NCI-H510A (cell line): ENCODE results near the gene CNTFR.

Experiments
- DNase-seq: peaks from one replicate; lab custom pipeline; 2025; lab: John Stamatoyannopoulos, UW

Gene CNTFR

DNA sequence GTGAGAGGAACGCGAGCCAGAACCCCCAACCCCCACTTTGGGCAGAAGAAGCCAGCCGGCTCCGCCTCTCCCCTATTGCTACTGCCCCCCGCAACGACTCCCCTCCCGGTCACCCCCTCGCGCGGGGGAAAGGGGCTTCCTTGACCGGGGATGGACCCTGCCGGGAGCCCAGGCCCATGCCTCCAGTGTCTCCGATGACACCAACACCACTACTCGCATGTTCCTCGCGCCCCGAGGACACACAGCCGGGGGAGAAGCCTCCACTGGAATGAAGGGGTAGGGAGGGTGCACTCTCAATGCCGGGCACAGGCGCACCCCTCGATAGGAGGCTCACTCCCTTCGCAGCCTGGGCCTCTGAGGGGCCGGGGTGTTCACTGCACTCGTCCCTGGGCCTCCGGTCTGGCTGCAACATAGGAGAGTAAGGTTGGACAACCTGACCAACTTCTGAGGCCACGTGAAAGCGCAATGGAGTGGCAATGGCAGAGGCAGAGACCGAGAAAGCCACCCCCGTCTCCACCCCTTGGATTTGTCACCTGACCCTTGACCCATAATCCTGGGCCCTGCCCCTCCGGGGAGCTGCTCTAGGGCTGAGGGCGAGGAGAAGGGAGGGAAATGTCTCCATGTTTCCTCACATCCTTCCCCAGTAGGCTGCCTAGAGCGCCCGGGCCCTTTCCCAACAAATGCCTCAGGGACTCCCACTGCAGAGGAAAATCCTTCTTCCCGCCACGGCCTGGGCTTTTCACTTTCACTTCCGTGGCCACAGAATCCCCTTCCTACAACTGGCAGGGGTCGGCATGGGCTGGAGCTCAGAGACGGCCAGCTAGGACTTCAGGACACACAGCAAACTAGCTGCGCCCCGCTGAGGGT, 1.1 kb upstream of the CNTFR start:
- no peak for DNase-seq

GRCh38 chr9:34588671-34589635, 571 bp downstream of the CNTFR start:
- DNase-seq = no peak

DNA sequence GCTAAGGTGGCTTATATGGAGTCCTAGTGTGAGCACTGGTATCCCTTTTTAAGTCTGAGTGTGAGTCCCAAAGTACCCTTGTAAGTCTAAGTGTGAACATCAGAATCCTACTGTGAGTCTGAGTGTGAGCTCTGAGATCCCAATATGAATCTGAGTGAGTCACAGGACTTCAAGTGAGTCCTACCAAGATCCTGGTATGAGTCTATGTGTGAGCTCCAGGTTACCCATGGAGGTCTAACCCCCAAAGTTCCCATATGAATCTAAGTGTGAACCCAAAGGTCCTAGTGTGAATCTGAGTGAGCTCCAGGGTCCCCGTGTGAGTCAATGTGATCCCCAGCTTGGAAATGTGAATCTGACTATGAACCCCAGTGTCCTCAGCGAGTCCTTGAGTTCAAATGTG, 2.3 kb downstream of the CNTFR start:
- no peak for DNase-seq

GRCh38 chr9:34585946-34586669, 3.4 kb downstream of the CNTFR start:
- DNase-seq = no peak

- DNase-seq = no peak
Observed at GRCh38 chr9:34584970-34585369, 4.6 kb downstream of the CNTFR start.

DNA sequence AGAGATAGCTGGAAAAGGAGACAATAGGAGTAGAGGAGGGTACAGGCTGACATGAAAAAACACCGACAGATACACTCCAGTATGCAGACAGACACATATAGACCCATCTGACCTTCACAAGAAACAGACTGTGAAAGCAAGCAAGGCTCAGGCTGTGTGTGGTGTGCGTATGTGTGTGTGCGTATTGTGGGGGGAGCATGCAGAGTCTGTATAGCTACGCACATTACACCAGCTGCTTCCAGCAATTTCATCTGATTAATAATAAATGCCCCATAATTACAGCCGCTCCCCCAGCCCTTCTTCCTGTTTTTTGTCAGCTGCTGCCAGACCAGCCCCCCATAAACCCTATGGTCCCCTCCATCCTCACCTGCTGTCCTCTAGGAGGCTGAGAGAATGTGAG, 6.7 kb downstream of the CNTFR start:
- DNase-seq = no peak

DNA sequence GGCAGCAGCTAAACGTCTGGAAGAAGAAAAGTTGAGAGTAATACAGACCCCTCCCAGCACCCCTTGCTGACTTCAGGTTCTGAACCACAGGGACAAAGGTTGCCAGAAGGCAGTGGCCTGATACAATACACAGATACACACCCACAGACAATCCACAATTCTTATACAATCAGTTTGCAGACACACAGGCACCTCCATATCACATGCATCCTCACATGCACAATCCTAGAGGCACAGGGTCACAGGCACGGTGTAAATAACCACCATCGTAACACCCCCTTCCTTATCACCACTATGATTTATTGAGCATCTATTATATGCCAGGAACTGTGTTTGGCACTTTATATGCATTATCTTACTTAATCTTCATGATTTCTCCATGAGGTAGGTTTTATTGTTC, 8.2 kb downstream of the CNTFR start:
- DNase-seq = no peak

- DNase-seq = no peak
Observed at GRCh38 chr9:34580358-34580757, 9.2 kb downstream of the CNTFR start.

DNA sequence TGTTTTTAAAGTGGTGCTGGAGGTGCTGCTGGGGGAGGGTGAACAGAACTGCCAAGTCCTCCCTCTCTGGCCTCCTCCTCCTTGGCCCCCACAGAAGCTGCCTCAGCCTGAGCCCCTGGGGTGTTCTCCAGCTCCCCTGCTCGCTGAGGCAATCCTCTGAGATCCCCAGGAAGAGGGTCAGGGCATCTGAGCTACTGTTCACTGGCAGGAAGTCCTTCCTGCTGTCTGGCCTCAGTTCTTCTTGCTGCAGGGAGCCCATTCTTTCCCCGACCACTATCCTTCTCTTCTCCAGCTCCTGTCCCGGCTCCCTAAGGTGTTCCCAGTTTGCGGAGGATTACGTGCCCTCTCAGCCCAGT, 9.7 kb downstream of the CNTFR start:
- DNase-seq = no peak

- DNase-seq = no peak
Observed at GRCh38 chr9:34579104-34579807, 10.3 kb downstream of the CNTFR start.

DNA sequence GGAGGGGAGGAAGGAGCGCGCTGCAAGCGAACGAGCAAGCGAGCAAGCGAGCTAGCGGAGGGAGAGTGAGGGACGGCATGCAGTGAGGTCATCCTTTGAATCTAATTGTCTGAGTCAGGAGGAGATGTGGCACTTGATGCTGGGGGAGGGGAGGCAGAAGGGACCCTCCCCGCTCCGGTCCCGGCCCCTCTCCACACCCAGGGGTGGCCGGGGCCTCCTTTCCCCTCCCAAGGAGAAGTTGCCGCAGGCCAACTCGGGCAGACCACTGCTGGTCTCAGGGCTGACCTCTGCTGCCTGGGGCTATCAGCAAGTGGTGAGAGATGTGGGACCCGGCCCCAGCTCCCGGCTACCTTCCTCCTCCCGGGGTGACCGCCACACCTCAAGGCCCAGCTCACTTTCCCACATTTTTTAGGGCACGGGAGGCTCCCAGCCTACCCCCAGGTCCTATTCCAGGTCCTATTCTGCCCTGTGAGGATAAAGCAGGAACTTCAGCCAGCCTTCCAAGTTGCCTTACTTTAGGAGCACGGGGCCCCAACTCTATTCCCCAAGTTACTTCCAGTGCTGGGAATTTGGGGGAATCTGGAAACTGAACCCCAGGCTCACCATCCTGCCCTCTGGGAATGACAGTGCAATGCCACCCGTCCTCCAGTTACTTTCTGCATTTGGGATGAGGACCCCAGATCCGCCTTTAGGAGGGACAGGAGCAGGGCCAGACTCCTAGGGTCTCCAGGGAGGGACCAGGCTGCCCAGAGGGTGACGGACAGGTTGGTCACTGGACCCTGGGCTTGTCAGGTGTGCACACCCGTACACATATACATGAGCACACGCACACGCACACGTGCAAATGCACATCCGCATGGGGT, 11.1 kb downstream of the CNTFR start:
- DNase-seq = no peak

DNA sequence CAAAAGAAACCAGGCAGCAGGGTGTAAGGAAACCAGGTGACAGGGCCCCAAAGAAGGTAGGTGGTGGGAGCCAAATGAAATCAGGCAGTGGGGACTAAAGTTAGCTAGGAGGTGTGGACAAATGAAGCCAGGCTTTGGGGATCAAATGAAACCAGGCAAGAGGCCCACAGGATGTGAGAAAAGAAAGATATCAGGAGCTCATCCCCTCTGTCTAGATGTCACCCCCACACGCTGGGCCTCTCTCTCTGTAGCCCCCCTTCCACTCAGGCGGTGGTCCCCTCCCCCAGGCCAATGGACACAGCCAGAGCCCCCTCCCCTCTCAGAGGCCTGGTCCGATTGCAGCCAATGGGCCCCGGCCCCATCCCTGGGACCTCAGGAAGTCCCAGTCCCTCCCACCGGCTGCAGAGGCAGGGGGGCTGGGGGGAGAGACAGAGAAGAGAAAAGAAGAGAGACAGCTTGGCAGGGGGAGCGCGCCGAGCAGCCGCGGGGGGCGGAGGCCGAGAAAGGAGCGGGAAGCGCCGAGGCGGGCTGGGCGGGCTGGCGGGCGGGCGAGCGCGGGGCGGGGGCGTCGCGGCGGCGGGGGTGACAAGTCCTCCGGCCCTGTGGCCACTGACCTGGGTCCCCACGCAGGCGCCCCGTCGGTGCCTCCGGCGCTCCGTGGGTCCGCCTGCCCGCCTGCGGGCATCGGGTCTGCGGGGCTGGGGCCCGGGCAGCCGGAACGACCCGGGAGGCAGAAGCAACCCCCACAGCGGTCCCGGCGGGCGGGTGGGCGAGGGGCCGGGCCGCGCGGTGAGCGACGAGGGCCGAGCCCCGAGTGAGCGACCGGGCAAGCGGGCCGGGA, 11.9 kb downstream of the CNTFR start:
- DNase-seq = no peak

DNA sequence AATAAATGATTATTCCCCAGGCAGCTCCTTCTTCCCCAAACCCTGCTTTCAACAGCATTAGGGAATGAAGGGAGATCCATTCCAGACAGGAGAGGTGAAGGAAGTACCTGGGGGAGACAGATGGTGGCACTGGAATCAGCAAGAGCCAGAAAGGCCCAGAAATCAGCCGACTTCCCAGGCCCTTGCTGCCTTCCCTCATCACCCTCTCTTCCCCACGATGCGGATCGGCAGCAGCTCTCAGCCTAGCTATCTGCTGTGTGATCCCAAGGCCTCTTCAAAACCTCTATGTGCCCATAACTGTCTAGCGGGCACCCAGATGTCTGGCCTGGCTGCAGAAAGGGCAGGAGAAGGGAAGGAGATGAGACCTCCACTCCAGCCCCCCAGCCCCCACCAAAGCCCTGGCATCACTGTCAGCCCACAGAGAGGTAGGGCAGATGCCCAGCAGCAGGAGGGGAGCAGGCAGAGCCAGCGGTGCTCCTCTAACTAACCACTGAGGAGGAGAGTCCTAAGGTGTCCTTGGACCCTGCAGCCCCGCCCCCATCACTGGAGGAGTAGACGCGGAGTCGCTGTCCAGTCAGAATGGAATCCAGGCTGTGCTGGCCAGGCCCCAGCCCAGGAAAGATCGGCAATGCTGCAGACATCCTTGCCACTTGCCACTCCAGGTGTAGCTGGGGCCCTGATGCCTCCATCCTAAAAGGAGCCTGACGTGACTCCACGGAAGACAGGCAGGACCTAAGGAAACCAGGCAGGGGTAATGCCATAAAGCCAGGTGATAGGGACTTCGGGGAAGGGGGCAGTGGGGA, 12.7 kb downstream of the CNTFR start:
- no peak for DNase-seq

- DNase-seq = no peak
Observed at GRCh38 chr9:34575862-34576596, 13.5 kb downstream of the CNTFR start.

- no peak for DNase-seq
Observed at GRCh38 chr9:34575241-34575640, 14.3 kb downstream of the CNTFR start.

- no peak for DNase-seq
Observed at GRCh38 chr9:34574571-34574970, 15.0 kb downstream of the CNTFR start.

DNA sequence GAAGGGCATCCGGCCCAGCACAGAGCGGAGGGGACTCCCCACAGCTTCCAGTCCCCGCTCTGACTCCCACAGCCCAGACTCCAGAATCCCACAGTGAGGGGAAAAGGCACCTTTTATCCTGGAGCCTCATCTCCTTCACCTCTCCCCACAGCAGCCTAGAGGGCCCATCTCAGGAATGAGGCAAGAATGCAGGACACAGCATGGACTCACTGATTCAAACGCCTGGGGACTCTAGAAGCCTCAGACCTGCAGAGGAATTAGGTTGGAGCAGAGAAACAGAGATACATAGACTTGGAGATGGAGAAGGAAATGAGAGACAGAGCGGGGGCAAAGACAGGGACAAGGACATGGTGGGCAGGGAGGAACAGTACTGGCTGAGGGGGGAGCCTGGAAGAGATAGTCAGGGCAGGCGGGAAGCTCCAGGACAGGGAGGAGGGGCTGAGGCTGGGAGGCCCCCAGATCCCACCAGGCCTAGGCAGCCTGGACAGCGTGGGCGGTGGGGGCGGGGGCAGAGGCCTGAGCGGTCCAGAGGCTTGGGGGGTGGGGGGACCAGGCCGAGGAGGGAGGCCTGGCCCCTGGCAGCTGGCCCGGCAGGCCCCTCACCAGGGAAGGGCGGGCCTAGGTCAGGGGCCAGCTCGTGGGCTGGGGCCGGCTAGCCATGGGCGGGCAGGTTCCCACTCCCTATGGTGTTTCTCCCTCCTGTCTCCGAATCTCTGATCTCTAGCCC, 15.8 kb downstream of the CNTFR start:
- no peak for DNase-seq

- DNase-seq = no peak
Observed at GRCh38 chr9:34572628-34573027, 16.9 kb downstream of the CNTFR start.
